Activated T-cell treated with anti-CD3 and anti-CD28 coated beads, Interleukin-2, amount 50 U/mL, for 4 hours (primary cell): ENCODE data around the gene VOPP1. TPM values are rescaled to one million over a fixed set of nuclear protein-coding genes. Genes with fewer than 3 reads are reported as not detected.
"Not testable (repeated sequence)": the region's sequence is repeated elsewhere in the genome, so short reads cannot be mapped to it uniquely, and the experiment has no call there.

Experiments
- ATAC-seq, 2 donors: fragments of 200-7000 bp; cut with Tn5 transposase; one replicate each; pipeline ENCODE4 v1.10.0; 2021
- DNase-seq: peaks from one replicate; pipeline ENCODE4 v3.0.0-alpha.2; 2020
- H3K27me3 Mint-ChIP-seq: one replicate; pipeline ENCODE4 v1.8.0; 2021; ENCODE audit warnings: low read depth, mixed read lengths
- H3K36me3 Mint-ChIP-seq: one replicate; pipeline ENCODE4 v1.8.0; 2022; ENCODE audit warnings: mixed read lengths; ENCODE audit not compliant: insufficient read depth
- H3K4me1 Mint-ChIP-seq: one replicate; pipeline ENCODE4 v1.8.0; 2021; ENCODE audit warnings: low read depth, mixed read lengths
- H3K4me3 Mint-ChIP-seq: one replicate; pipeline ENCODE4 v1.8.0; 2021; ENCODE audit warnings: mild to moderate bottlenecking, moderate library complexity, mixed read lengths
- H3K9me3 Mint-ChIP-seq: one replicate; pipeline ENCODE4 v1.8.0; 2021; ENCODE audit warnings: mixed read lengths
- total RNA-seq, 3 donors: library from RNA; stranded (reverse); gene quantifications; one replicate each; pipeline ENCODE4 v1.2.1, GENCODE V29; 2021

VOPP1 gene
- 100 to 1,000 TPM in 1 of 3 donors, 10 to 100 TPM in 2; 63.6 to 103 (median 99.2) TPM for total RNA-seq

DNA sequence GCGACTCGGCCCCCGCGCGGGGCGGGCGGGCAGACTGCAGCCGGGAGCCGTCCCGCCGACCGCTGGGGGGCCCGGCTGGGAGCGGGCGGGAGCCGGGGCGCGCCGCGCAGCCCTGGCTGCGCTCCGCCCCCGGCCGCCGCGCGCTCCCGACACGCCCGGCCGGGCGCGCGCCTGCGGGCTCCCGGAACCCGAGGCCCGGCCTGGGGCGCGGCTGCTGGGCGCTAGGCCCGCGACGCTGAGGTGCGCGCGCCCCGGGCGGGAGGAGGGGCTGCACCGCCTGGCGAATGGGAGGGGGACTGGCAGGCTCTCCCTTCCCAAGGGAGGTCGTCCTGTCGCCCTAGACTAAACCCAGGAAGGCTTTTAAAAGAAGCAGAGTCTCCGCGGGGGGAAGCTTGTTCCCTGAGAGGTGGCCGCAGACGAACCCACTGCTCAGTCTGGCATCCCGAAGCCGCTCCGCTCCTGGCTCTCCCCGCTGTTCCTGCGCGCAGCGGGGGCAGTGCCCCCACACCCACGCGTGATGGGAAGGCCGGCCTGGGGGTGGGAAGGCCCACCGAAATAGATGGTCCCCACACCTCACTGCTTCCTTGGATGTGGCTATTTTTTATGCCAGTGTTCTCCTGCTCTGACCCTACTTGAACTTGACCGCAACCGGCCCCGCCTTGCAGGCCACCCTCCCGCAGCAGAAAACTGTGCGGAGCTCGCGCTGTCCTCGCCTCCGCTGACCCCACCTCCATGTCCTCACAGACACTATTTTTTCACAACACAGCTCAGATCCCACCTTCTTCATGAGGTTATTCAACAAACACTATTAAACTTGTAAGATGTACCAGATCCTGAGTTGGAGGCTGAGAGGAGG is at the start of gene VOPP1:
Gene VOPP1, minus strand, starts transcription at position 125 of the 856 bp plus-strand sequence. CDS start 178 bp downstream, outside the sequence.
- Mint-ChIP-seq H3K4me3 (peak within 1 kb of the TSS; percentile 94), H3K27me3 (no peaks in the 10 kb centered on the region), H3K9me3 (no peaks in the 10 kb centered on the region), H3K4me1 (peaks cover 68% of the 10 kb centered on the region), H3K36me3 (no peaks in the 10 kb centered on the region)
- ATAC-seq (peak; percentile 43 to 53), DNase-seq (peak; percentile 51)

DNA sequence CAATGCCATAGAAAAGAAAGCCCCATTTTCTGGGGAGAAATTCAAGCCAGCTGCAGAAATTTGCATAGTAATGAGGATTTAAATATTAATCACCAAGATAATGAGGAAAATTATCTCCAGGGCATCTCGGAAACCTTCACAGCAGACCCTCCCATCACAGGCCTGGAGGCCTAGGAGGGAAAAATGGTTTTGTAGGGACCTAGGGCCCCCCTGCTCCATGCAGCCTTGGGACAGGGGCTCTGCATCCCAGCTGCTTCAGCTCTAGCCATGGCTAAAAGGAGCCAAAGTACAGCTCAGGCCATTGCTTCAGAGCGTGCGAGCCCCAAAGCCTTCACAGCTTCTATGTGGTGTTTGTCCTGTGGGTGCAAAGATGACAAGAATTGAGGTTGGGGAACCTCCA is 46.6 kb upstream of the VOPP1 start:
- DNase-seq, result no peak
- H3K4me3 Mint-ChIP-seq, result no peak overlapping the region
- ATAC-seq, result no peak
- H3K9me3 Mint-ChIP-seq, result peaks cover 10% of the 10 kb centered on the region
- H3K4me1 Mint-ChIP-seq, result no peaks in the 10 kb centered on the region
- H3K36me3 Mint-ChIP-seq, result peaks cover 2% of the 10 kb centered on the region
- peaks cover 26% of the 10 kb centered on the region for H3K27me3 Mint-ChIP-seq

DNA sequence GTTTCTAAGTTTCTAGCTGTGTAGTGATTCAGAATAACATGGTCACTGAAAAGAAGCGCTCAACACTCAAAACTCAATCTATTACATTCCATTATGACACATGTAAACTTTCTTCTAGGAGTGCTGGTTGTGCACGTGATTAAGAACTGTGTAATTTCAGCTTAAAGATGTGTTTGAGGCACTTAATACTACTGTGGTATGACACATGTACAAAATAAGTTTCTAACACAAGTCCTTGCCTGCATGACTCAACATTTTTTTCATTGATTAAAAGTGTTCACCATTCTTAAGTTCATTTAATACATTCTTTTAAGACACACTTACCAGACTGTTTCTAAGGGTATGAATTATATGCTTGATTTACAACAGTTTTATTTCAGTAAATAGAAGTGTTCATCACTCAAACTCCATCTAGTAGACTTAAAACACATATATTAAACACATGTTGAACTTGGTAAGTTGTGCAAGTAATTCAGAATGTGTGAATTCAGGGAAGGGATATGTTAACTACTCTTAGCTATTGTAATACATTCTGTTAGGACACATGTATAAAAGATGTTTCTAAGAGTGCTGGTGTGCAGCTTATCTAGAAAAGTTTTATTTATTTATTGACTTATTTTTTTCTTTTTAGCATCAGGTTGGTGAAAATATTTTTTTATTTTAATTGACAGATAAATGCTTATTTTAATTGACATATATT is 42.2 kb upstream of the VOPP1 start:
- not testable (repeated sequence) for H3K4me3 Mint-ChIP-seq, H3K4me1 Mint-ChIP-seq, ATAC-seq, H3K9me3 Mint-ChIP-seq, DNase-seq, H3K36me3 Mint-ChIP-seq
- peaks cover 16% of the 10 kb centered on the region for H3K27me3 Mint-ChIP-seq

DNA sequence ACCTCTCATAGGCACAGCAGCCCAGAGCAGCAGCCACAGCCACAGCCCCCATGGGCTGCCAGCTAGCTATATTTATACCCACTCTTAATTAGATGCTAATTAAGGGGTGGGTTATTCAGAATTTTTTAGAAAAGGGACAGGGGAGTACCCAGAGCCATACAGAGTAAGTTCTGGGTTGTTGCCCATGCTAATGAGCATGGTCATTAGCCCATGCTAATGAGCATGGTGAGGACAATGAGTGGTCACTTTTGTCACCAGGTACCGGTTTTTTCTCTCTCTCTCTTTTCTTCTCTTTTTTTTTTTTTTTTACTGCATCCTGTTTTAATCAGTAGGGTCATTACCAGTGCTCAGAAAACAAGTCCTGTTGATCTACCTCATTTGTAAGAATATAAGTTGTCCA is 37.4 kb upstream of the VOPP1 start:
- not testable (repeated sequence) for H3K36me3 Mint-ChIP-seq, ATAC-seq, DNase-seq, H3K9me3 Mint-ChIP-seq, H3K4me1 Mint-ChIP-seq, H3K27me3 Mint-ChIP-seq, H3K4me3 Mint-ChIP-seq

- H3K27me3 Mint-ChIP-seq, H3K9me3 Mint-ChIP-seq, ATAC-seq, H3K36me3 Mint-ChIP-seq, H3K4me1 Mint-ChIP-seq, H3K4me3 Mint-ChIP-seq, DNase-seq: not testable (repeated sequence)
Measured at GRCh38 chr7:55605661-55606060, 33.4 kb upstream of the VOPP1 start.

GRCh38 chr7:55597944-55598499 is 25.7 kb upstream of the VOPP1 start:
- not testable (repeated sequence) for H3K36me3 Mint-ChIP-seq, H3K4me3 Mint-ChIP-seq, DNase-seq, H3K9me3 Mint-ChIP-seq, H3K27me3 Mint-ChIP-seq
- peak; percentile 48 to 56 for ATAC-seq
- peaks cover 16% of the 10 kb centered on the region for H3K4me1 Mint-ChIP-seq

DNA sequence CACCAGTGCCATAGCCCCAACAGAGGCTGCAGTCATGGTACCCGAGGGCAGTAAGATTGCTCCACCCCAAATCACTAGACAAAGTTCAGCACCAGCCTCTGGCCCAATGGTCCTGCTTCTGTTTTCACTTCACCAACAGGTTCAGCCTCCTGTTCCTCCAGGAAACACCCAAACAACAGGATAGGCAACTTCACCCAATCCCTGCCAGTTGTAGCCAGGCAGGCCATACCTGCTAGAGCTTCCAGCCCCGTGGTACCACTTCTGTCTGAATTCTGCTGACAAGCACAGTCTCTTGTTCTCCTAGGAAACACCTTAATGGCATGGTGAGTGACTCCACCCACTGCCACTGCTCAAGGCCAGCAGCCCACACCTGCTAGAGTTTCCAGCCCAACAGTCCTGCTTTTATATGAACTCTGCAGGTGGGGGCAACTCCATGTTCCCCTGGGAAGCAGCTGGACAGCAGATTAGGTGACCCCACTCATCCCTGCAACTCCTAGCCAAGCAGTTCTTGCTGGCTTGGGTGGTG is 25.0 kb upstream of the VOPP1 start:
- ATAC-seq, H3K4me3 Mint-ChIP-seq, H3K9me3 Mint-ChIP-seq, H3K36me3 Mint-ChIP-seq, H3K27me3 Mint-ChIP-seq, DNase-seq: not testable (repeated sequence)
- peaks cover 16% of the 10 kb centered on the region for H3K4me1 Mint-ChIP-seq

GRCh38 chr7:55595511-55595910 is 23.2 kb upstream of the VOPP1 start:
- H3K4me1 Mint-ChIP-seq, result peaks cover 16% of the 10 kb centered on the region
- DNase-seq (no peak), ATAC-seq (no peak)
- no peaks in the 10 kb centered on the region for H3K9me3 Mint-ChIP-seq
- H3K36me3 Mint-ChIP-seq, result no peaks in the 10 kb centered on the region
- peaks cover 2% of the 10 kb centered on the region for H3K27me3 Mint-ChIP-seq
- H3K4me3 Mint-ChIP-seq, result no peak overlapping the region

GRCh38 chr7:55594870-55595269 is 22.6 kb upstream of the VOPP1 start:
- DNase-seq, result no peak
- Mint-ChIP-seq H3K9me3 (no peaks in the 10 kb centered on the region), H3K4me3 (no peak overlapping the region), H3K4me1 (peaks cover 16% of the 10 kb centered on the region), H3K27me3 (peaks cover 2% of the 10 kb centered on the region), H3K36me3 (no peaks in the 10 kb centered on the region)
- ATAC-seq, result no peak

- no peak for DNase-seq
- H3K4me1 Mint-ChIP-seq, result peaks cover 16% of the 10 kb centered on the region
- no peak for ATAC-seq
Measured at GRCh38 chr7:55594414-55594813, 22.1 kb upstream of the VOPP1 start.

GRCh38 chr7:55593515-55594318 is 21.4 kb upstream of the VOPP1 start:
- DNase-seq, result peak; percentile 71
- H3K4me3 Mint-ChIP-seq, result no peak overlapping the region
- peak; percentile 66 to 69 for ATAC-seq
- no peaks in the 10 kb centered on the region for H3K36me3 Mint-ChIP-seq
- H3K9me3 Mint-ChIP-seq, result no peaks in the 10 kb centered on the region
- H3K27me3 Mint-ChIP-seq, result peaks cover 2% of the 10 kb centered on the region
- H3K4me1 Mint-ChIP-seq, result peaks cover 16% of the 10 kb centered on the region

More at GRCh38 chr7:55594414-55594813, 22.1 kb upstream of the VOPP1 start:
- no peaks in the 10 kb centered on the region for H3K9me3 Mint-ChIP-seq
- no peak overlapping the region for H3K4me3 Mint-ChIP-seq
- H3K27me3 Mint-ChIP-seq, result peaks cover 2% of the 10 kb centered on the region
- H3K36me3 Mint-ChIP-seq, result no peaks in the 10 kb centered on the region

DNA sequence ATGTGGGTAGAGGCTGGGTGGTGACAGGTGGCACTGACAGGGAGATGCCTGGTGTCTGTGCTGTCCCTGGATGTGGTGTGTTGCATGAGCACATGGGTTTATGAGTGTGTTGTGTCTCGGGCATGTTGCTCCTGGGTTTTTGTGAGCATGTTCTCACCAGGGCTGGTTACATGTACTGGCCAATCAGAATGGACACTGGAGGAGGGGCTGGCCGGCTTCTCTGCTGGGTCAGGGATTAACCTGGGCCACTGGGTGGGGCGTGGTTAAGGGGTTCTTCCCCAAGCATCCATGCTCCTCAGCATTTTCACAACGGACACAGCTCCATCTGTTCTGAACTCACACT is 20.8 kb upstream of the VOPP1 start:
- no peak overlapping the region for H3K4me3 Mint-ChIP-seq
- H3K27me3 Mint-ChIP-seq, result peaks cover 2% of the 10 kb centered on the region
- no peak for ATAC-seq
- H3K9me3 Mint-ChIP-seq, result no peaks in the 10 kb centered on the region
- peaks cover 16% of the 10 kb centered on the region for H3K4me1 Mint-ChIP-seq
- no peaks in the 10 kb centered on the region for H3K36me3 Mint-ChIP-seq
- no peak for DNase-seq

DNA sequence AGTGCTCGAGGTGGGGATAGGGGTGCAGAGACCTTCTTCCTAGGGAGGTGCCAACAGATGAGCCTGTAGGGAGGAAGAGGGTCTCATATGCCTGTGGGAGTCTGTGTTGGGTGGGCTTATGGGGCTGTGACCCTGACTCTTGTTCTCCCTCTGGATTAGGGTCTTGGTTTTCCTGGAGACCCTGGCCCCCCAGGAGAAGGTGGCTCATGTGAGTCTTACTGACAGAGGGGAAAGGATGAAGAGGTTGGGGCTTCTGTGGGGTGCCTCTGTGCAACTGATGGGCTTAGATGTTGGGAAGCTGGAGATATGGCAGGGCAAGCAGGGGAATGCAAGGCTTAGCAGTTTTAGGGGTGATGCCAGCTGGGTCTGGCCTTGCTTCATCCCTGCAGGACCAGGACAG is 20.2 kb upstream of the VOPP1 start:
- Mint-ChIP-seq H3K4me3 (no peak overlapping the region), H3K4me1 (peaks cover 10% of the 10 kb centered on the region), H3K27me3 (no peaks in the 10 kb centered on the region), H3K36me3 (no peaks in the 10 kb centered on the region), H3K9me3 (no peaks in the 10 kb centered on the region)
- DNase-seq (no peak), ATAC-seq (no peak)
